Body of pancreas (tissue), 4 donors: Measurements from ENCODE around the gene MRGPRX2.

Source experiments
- POLR2A ChIP-seq, 3 donors: fragments of 450-650 bp; IDR thresholded peaks; one replicate each; pipeline ENCODE4 v1.6.1; 2016; ENCODE audit warnings: antibody characterized with exemption in 3 of 3, mild to moderate bottlenecking in 2 of 3
- TF ChIP-seq, protein P1 (sequence below), 7 experiments: fragments of 450-650 bp in 4 of 7; fragments of 200-600 bp in 3 of 7; sonication (generic) in 3 of 7; IDR thresholded peaks; one replicate each; pipeline ENCODE4 v1.5.1; 2016 to 2019; ENCODE audit warnings: antibody characterized with exemption in 7 of 7

DNA sequence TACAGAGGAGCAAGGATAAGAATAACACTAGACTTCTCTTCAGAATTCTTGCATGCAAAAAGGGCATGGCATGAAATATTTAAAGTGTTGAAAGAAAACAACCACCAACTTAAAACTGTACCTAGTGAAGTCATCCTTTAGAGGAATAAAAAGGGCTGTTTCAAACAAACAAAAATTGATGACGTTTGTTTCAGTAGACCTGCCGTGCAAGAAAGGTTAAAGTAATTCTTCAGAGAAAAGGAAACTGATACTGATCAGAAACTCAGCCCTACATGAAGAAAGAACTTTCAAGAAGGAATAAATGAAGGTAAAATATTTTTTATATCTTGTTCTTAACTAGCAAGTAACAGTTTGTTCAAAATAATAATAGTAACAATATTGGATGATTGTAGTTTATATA lies 27.5 kb downstream of the MRGPRX2 start:
- TF ChIP-seq, protein P1, sequence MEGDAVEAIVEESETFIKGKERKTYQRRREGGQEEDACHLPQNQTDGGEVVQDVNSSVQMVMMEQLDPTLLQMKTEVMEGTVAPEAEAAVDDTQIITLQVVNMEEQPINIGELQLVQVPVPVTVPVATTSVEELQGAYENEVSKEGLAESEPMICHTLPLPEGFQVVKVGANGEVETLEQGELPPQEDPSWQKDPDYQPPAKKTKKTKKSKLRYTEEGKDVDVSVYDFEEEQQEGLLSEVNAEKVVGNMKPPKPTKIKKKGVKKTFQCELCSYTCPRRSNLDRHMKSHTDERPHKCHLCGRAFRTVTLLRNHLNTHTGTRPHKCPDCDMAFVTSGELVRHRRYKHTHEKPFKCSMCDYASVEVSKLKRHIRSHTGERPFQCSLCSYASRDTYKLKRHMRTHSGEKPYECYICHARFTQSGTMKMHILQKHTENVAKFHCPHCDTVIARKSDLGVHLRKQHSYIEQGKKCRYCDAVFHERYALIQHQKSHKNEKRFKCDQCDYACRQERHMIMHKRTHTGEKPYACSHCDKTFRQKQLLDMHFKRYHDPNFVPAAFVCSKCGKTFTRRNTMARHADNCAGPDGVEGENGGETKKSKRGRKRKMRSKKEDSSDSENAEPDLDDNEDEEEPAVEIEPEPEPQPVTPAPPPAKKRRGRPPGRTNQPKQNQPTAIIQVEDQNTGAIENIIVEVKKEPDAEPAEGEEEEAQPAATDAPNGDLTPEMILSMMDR (IDR thresholded peaks at IDR 0.05): no peak
- no peak for TF ChIP-seq POLR2A (IDR thresholded peaks at IDR 0.05)
